HG02981 (cell line): Measurements from ENCODE around the gene RBM41.

ENCODE experiments used
- ATAC-seq: cut with Tn5 transposase; IDR thresholded peaks from one replicate; pipeline ENCODE4 v1.9.1; 2021; ENCODE audit warnings: mild to moderate bottlenecking, moderate library complexity; ENCODE audit not compliant: unreplicated experiment

The RBM41 gene

GRCh38 chrX:107029752-107030151 lies 88.9 kb downstream of the RBM41 start:
- ATAC-seq: no peak

- ATAC-seq: no peak
These were observed 93.1 kb downstream of the RBM41 start for GRCh38 chrX:107025545-107025944.

GRCh38 chrX:107014936-107015335 lies 103.7 kb downstream of the RBM41 start:
- ATAC-seq: no peak
